ENCODE results near the gene BEGAIN.

GRCh38 chr14:100539766-100540140 lies 47.5 kb downstream of the BEGAIN start:
- TF ChIP-seq, protein P1, sequence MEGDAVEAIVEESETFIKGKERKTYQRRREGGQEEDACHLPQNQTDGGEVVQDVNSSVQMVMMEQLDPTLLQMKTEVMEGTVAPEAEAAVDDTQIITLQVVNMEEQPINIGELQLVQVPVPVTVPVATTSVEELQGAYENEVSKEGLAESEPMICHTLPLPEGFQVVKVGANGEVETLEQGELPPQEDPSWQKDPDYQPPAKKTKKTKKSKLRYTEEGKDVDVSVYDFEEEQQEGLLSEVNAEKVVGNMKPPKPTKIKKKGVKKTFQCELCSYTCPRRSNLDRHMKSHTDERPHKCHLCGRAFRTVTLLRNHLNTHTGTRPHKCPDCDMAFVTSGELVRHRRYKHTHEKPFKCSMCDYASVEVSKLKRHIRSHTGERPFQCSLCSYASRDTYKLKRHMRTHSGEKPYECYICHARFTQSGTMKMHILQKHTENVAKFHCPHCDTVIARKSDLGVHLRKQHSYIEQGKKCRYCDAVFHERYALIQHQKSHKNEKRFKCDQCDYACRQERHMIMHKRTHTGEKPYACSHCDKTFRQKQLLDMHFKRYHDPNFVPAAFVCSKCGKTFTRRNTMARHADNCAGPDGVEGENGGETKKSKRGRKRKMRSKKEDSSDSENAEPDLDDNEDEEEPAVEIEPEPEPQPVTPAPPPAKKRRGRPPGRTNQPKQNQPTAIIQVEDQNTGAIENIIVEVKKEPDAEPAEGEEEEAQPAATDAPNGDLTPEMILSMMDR (IDR thresholded peaks at IDR 0.05), result no peak
- TF ChIP-seq POLR2A (IDR thresholded peaks at IDR 0.05), result no peak

All from heart left ventricle (tissue), 13 donors.